Astrocyte (in vitro differentiated cells and primary cell): Measurements from ENCODE around the gene NANOS2. TPM values are rescaled to one million over a fixed set of nuclear protein-coding genes. Genes with fewer than 3 reads are reported as not detected.
"Not testable (repeated sequence)": the region's sequence is repeated elsewhere in the genome, so short reads cannot be mapped to it uniquely, and the experiment has no call there.

Experiments used
- DNase-seq: peaks from one replicate; pipeline ENCODE4 v3.0.0-alpha.2; 2010; ENCODE audit warnings: low read depth
- FAIRE-seq: peaks from 2 replicates; lab custom pipeline; 2011; peaks lifted over from hg19 to GRCh38; lab: Jason Lieb, UNC
- H2AFZ ChIP-seq: 2 replicates; pipeline ENCODE4 v1.6.0; 2012; ENCODE audit warnings: low read depth, low read length, inconsistent platforms
- H3K27ac ChIP-seq: 2 replicates; pipeline ENCODE4 v1.5.1; 2011; ENCODE audit warnings: low read depth, low read length, inconsistent platforms
- H3K27me3 ChIP-seq: 2 replicates; pipeline ENCODE4 v1.6.0; 2011; ENCODE audit warnings: low read length, inconsistent platforms; ENCODE audit not compliant: insufficient read depth
- H3K36me3 ChIP-seq: 2 replicates; pipeline ENCODE4 v1.5.1; 2011; ENCODE audit warnings: low read length, inconsistent platforms; ENCODE audit not compliant: insufficient read depth
- H3K4me1 ChIP-seq: 2 replicates; pipeline ENCODE4 v1.5.1; 2011; ENCODE audit warnings: low read length, inconsistent platforms; ENCODE audit not compliant: insufficient read depth
- H3K4me2 ChIP-seq: 2 replicates; pipeline ENCODE4 v1.6.0; 2012; ENCODE audit warnings: low read length, inconsistent platforms
- H3K4me3 ChIP-seq: 2 replicates; pipeline ENCODE4 v1.5.1; 2011; ENCODE audit warnings: low read depth, mild to moderate bottlenecking, low read length, inconsistent platforms; ENCODE audit not compliant: insufficient read depth
- H3K79me2 ChIP-seq: 2 replicates; pipeline ENCODE4 v1.6.0; 2012; ENCODE audit warnings: mild to moderate bottlenecking, low read length, inconsistent platforms; ENCODE audit not compliant: insufficient read depth
- H3K9ac ChIP-seq: 2 replicates; pipeline ENCODE4 v1.6.0; 2012; ENCODE audit warnings: mild to moderate bottlenecking, low read length, inconsistent platforms
- H3K9me3 ChIP-seq: 2 replicates; pipeline ENCODE4 v1.5.1; 2012; ENCODE audit warnings: low read depth, mild to moderate bottlenecking, low read length, inconsistent platforms; ENCODE audit not compliant: insufficient read depth
- H4K20me1 ChIP-seq: 2 replicates; pipeline ENCODE4 v1.6.0; 2012; ENCODE audit warnings: low read length, inconsistent platforms; ENCODE audit not compliant: insufficient read depth
- H3K27ac Mint-ChIP-seq: one replicate; pipeline ENCODE4 v1.8.0; 2021; ENCODE audit warnings: mild to moderate bottlenecking, mixed read lengths; ENCODE audit not compliant: unreplicated experiment
- H3K27me3 Mint-ChIP-seq: one replicate; pipeline ENCODE4 v1.8.0; 2021; ENCODE audit warnings: low read depth, mixed read lengths; ENCODE audit not compliant: unreplicated experiment
- H3K36me3 Mint-ChIP-seq: one replicate; pipeline ENCODE4 v1.8.0; 2021; ENCODE audit warnings: low read depth, mixed read lengths; ENCODE audit not compliant: unreplicated experiment
- H3K4me1 Mint-ChIP-seq: one replicate; pipeline ENCODE4 v1.8.0; 2021; ENCODE audit warnings: low read depth, mixed read lengths; ENCODE audit not compliant: unreplicated experiment
- H3K4me3 Mint-ChIP-seq: one replicate; pipeline ENCODE4 v1.8.0; 2021; ENCODE audit warnings: mild to moderate bottlenecking, moderate library complexity, mixed read lengths; ENCODE audit not compliant: unreplicated experiment
- H3K9me3 Mint-ChIP-seq: one replicate; pipeline ENCODE4 v1.8.0; 2021; ENCODE audit warnings: mild to moderate bottlenecking, mixed read lengths; ENCODE audit not compliant: unreplicated experiment
- EZH2 ChIP-seq: IDR thresholded peaks from 2 replicates; pipeline ENCODE4 v1.6.1; 2012; ENCODE audit warnings: mild to moderate bottlenecking, low read length, inconsistent platforms; ENCODE audit not compliant: insufficient read depth
- total RNA-seq: library from RNA; stranded (reverse); gene quantifications from 2 replicates; pipeline ENCODE4 v1.2.1, GENCODE V29; 2021
- TF ChIP-seq, protein P1 (sequence below): IDR thresholded peaks from 2 replicates; pipeline ENCODE4 v1.5.1; 2011; ENCODE audit warnings: low read depth, mild to moderate bottlenecking, inconsistent platforms, low read length, moderate library complexity; ENCODE audit not compliant: insufficient read depth

NANOS2 gene
- total RNA-seq, 1 donor from 2014 or later, result not detected

DNA sequence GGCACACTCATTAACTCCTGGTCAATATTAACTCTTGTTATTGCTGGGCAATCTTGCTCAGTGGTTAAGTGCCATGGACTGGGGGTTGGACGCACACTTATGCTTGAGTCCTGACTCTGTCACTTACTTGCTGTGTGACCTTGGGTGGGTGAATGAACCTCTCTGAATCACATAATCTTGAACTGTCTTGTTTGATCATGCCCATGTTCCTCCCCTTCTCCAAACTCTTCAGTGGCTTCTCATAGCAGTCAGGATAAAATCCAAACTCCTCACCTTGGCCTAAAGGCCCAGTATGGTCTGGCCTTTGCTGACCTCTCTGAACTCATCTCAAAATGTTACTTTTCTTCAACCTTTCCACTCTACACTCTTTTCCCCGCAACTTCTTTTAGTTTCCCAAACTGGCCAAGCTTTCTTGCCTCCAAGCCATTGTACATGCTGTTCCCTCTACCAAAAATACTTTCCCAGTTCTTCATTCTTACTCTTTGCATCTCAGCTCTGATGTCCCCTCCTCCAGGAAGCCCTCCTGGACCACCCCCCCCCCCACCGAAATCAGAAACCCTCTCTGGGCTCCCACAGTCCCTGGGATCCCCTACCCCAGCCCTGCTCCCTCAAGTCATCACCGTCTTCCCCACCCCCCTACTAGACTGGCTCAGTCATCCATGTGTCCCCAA lies 14.5 kb downstream of the NANOS2 start:
- H3K27me3 Mint-ChIP-seq, result peaks cover 2% of the 10 kb centered on the region
- H3K4me3 ChIP-seq, result no peak overlapping the region
- no peak for DNase-seq
- peaks cover 3% of the 10 kb centered on the region for H3K36me3 ChIP-seq
- no peak for FAIRE-seq
- H3K9me3 Mint-ChIP-seq, result no peaks in the 10 kb centered on the region
- H3K4me2 ChIP-seq, result peak overlapping the region; percentile 100
- peaks cover 15% of the 10 kb centered on the region for H3K36me3 Mint-ChIP-seq
- no peaks in the 10 kb centered on the region for H3K9me3 ChIP-seq
- H3K4me1 Mint-ChIP-seq, result peaks cover 5% of the 10 kb centered on the region
- H3K27ac Mint-ChIP-seq, result no peak overlapping the region
- no peak overlapping the region for H3K27ac ChIP-seq
- no peak overlapping the region for H2AFZ ChIP-seq
- peaks cover 9% of the 10 kb centered on the region for H3K4me1 ChIP-seq
- peaks cover 4% of the 10 kb centered on the region for H3K79me2 ChIP-seq
- H4K20me1 ChIP-seq, result peaks cover 14% of the 10 kb centered on the region
- H3K9ac ChIP-seq, result no peak overlapping the region
- H3K4me3 Mint-ChIP-seq, result peak overlapping the region; percentile 81
- no peaks in the 10 kb centered on the region for H3K27me3 ChIP-seq
- no peak for TF ChIP-seq EZH2
- TF ChIP-seq, protein P1, sequence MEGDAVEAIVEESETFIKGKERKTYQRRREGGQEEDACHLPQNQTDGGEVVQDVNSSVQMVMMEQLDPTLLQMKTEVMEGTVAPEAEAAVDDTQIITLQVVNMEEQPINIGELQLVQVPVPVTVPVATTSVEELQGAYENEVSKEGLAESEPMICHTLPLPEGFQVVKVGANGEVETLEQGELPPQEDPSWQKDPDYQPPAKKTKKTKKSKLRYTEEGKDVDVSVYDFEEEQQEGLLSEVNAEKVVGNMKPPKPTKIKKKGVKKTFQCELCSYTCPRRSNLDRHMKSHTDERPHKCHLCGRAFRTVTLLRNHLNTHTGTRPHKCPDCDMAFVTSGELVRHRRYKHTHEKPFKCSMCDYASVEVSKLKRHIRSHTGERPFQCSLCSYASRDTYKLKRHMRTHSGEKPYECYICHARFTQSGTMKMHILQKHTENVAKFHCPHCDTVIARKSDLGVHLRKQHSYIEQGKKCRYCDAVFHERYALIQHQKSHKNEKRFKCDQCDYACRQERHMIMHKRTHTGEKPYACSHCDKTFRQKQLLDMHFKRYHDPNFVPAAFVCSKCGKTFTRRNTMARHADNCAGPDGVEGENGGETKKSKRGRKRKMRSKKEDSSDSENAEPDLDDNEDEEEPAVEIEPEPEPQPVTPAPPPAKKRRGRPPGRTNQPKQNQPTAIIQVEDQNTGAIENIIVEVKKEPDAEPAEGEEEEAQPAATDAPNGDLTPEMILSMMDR, result no peak

DNA sequence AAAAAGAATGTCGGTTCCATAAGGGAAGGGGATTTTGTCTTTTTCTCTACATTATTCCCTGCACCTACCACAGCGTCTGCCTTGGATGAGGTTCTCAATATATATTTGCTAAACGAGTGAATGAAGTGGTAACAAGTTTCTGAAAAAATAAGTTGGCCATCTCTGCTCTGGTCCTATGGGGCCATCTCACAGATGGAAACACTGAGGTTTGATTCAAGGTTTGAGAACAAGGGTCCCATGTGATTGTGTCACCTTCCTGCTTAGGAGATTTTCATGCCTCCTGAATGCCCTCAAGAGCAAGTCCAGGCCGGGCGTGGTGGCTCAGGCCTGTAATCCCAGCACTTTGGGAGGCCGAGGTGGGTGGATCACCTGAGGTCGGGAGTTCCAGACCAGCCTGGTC lies 15.3 kb downstream of the NANOS2 start:
- no peak overlapping the region for H2AFZ ChIP-seq
- H3K4me3 ChIP-seq, result no peak overlapping the region
- no peaks in the 10 kb centered on the region for H3K9me3 Mint-ChIP-seq
- H3K27ac Mint-ChIP-seq, result no peak overlapping the region
- peaks cover 5% of the 10 kb centered on the region for H3K4me1 Mint-ChIP-seq
- H3K4me2 ChIP-seq, result no peak overlapping the region
- DNase-seq (no peak), FAIRE-seq (no peak)
- H3K27me3 ChIP-seq, result no peaks in the 10 kb centered on the region
- H4K20me1 ChIP-seq, result peaks cover 14% of the 10 kb centered on the region
- H3K79me2 ChIP-seq, result peaks cover 4% of the 10 kb centered on the region
- H3K36me3 Mint-ChIP-seq, result peaks cover 15% of the 10 kb centered on the region
- no peaks in the 10 kb centered on the region for H3K9me3 ChIP-seq
- peaks cover 2% of the 10 kb centered on the region for H3K27me3 Mint-ChIP-seq
- peaks cover 3% of the 10 kb centered on the region for H3K36me3 ChIP-seq
- no peak overlapping the region for H3K27ac ChIP-seq
- no peak for TF ChIP-seq EZH2
- TF ChIP-seq, protein P1, result no peak
- no peak overlapping the region for H3K4me3 Mint-ChIP-seq
- peaks cover 9% of the 10 kb centered on the region for H3K4me1 ChIP-seq
- no peak overlapping the region for H3K9ac ChIP-seq

DNA sequence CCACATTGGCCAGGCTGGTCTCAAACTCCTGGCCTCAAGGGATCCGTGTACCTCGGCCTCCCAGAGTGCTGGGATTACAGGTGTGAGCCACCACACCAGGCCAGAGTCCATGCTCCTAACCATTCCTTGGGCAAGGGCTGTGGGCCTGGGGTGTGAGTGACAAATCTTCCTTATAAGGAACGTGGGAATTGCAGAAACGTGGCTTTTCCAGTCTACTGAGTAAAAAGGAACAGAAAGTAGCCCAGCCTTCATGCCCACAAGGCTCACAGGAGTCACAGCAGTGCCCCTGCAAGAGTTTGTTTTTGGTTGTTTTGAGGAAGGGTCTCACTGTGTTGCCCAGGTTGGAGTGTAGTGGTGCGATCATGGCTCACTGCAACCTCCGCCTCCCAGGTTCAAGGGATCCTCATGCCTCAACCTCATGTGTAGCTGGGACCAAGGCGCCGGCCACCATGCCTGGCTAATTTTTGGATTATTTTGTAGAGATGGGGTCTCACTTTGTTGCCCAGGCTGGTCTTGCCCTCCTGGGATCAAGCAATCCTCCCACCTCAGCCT lies 17.2 kb downstream of the NANOS2 start:
- Mint-ChIP-seq H3K27me3 (no peaks in the 10 kb centered on the region), H3K9me3 (no peaks in the 10 kb centered on the region), H3K4me1 (peaks cover 5% of the 10 kb centered on the region), H3K4me3 (no peak overlapping the region), H3K36me3 (peaks cover 15% of the 10 kb centered on the region), H3K27ac (no peak overlapping the region)
- Histone ChIP-seq H3K4me3 (no peak overlapping the region), H3K4me2 (no peak overlapping the region), H2AFZ (no peak overlapping the region), H3K9me3 (no peaks in the 10 kb centered on the region), H3K4me1 (peaks cover 9% of the 10 kb centered on the region), H3K27me3 (no peaks in the 10 kb centered on the region), H3K27ac (no peak overlapping the region), H3K79me2 (peaks cover 4% of the 10 kb centered on the region), H3K9ac (no peak overlapping the region), H4K20me1 (peaks cover 14% of the 10 kb centered on the region), H3K36me3 (peaks cover 3% of the 10 kb centered on the region)
- no peak for DNase-seq
- TF ChIP-seq, protein P1, result no peak
- no peak for TF ChIP-seq EZH2
- no peak for FAIRE-seq

DNA sequence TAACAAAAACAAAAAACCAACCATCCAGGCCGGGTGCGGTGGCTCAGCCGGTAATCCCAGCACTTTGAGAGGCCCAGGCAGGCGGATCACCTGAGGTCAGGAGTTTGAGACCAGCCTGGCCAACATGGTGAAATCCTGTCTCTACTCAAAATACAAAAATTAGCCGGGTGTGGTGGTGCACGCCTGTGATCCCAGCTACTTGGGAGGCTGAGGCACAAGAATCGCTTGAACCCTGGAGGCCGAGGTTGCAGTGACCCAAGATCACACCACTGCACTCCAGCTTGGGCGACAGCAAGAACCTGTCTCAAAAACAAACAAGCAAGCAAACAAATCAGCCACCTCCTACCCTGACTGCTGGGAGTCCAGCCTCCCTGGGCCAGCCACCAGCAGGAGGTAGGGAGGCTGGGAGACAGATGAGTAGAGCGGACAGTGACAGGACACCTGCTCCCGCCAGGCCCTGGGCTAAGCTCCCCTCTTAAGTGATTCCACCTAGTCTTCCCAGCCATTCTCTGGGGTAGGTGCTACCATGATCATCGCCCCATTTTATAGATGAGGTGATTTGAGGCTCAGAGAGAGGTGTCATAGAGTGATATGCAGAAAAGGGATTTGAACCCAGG lies 18.5 kb downstream of the NANOS2 start:
- H3K4me3 Mint-ChIP-seq, DNase-seq, H3K9me3 Mint-ChIP-seq, H3K4me3 ChIP-seq, H3K4me1 ChIP-seq, H3K27me3 ChIP-seq, H2AFZ ChIP-seq, H3K27ac Mint-ChIP-seq, H3K79me2 ChIP-seq, H3K27me3 Mint-ChIP-seq, H3K9ac ChIP-seq, H3K4me2 ChIP-seq, H3K27ac ChIP-seq, H3K4me1 Mint-ChIP-seq, H3K36me3 ChIP-seq, FAIRE-seq, H3K9me3 ChIP-seq: not testable (repeated sequence)
- peaks cover 14% of the 10 kb centered on the region for H4K20me1 ChIP-seq
- H3K36me3 Mint-ChIP-seq, result peaks cover 18% of the 10 kb centered on the region
